GM12878 (cell line): ENCODE data around the gene UBR7. TPM values are rescaled to one million over a fixed set of nuclear protein-coding genes. Genes with fewer than 3 reads are reported as not detected.

Source experiments
- ATAC-seq: fragments of 200-7000 bp; cut with Tn5 transposase; 3 replicates; pipeline ENCODE4 v1.9.1; 2020; ENCODE audit warnings: mild to moderate bottlenecking, moderate library complexity
- BruUV-seq: library from RNA; stranded (reverse); fragments of 400-500 nt; replicated peaks from 2 replicates; lab custom pipeline; 2021; lab: Mats Ljungman, UMichigan
- CTCF ChIA-PET: fragments of 300-600 bp; sonication (Branson Sonifier 250); formaldehyde crosslinking; extraction: SDS; loops from one replicate; lab custom pipeline; 2021; ENCODE audit warnings: inconsistent platforms; lab: Yijun Ruan, JAX
- POLR2A ChIA-PET: fragments of 350-600 bp; formaldehyde crosslinking; extraction: SDS; loops from one replicate; lab custom pipeline; 2021; ENCODE audit warnings: inconsistent platforms; lab: Charles Lee
- RAD21 ChIA-PET: fragments of 300-600 bp; sonication (Branson Sonifier 250); formaldehyde crosslinking; loops from one replicate; lab custom pipeline; 2023; ENCODE audit warnings: antibody characterized with exemption; ENCODE audit not compliant: unreplicated experiment; lab: Charles Lee
- SMC1A ChIA-PET: fragments of 300-600 bp; sonication (Branson Sonifier 250); formaldehyde crosslinking; loops from one replicate; lab custom pipeline; 2023; ENCODE audit not compliant: unreplicated experiment, uncharacterized antibody; lab: Charles Lee
- DNase-seq: peaks from one replicate; pipeline ENCODE4 v3.0.0-alpha.2; 2011; ENCODE audit warnings: low read depth, low spot score
- FAIRE-seq: peaks from 3 replicates; lab custom pipeline; 2011; peaks lifted over from hg19 to GRCh38; lab: Jason Lieb, UNC
- H2AFZ ChIP-seq: 2 replicates; pipeline ENCODE4 v1.6.0; 2011; ENCODE audit warnings: low read depth, low read length, control low read depth; ENCODE audit not compliant: control insufficient read depth
- H3K27ac ChIP-seq: 2 replicates; pipeline ENCODE4 v1.5.1; 2011; ENCODE audit warnings: control low read depth; ENCODE audit not compliant: control insufficient read depth, insufficient read depth
- H3K27me3 ChIP-seq, 2 experiments: replicated peaks in 1 of 2; 2 replicates each; pipeline versions ENCODE4 v1.6.0 to v1.6.1; 2011; ENCODE audit warnings: low read length in 1 of 2; ENCODE audit not compliant: control insufficient read depth in 2 of 2, insufficient read depth in 2 of 2
- H3K36me3 ChIP-seq, 2 experiments: 2 replicates each; pipeline ENCODE4 v1.5.1; 2011; ENCODE audit warnings: low read length in 1 of 2; ENCODE audit not compliant: control insufficient read depth in 2 of 2, insufficient read depth in 2 of 2
- H3K4me1 ChIP-seq: 2 replicates; pipeline ENCODE4 v1.6.1; 2011; ENCODE audit warnings: mild to moderate bottlenecking, low read length, moderate library complexity, mixed read lengths; ENCODE audit not compliant: control insufficient read depth, insufficient read depth
- H3K4me2 ChIP-seq: 2 replicates; pipeline ENCODE4 v1.6.0; 2011; ENCODE audit warnings: control low read depth; ENCODE audit not compliant: control insufficient read depth, insufficient read depth
- H3K4me3 ChIP-seq: fragments of 200-600 bp; sonication (generic); 2 replicates; pipeline ENCODE4 v1.5.1; 2016
- H3K79me2 ChIP-seq: 2 replicates; pipeline ENCODE4 v1.6.0; 2011; ENCODE audit warnings: low read length; ENCODE audit not compliant: control insufficient read depth, insufficient read depth
- H3K9ac ChIP-seq: 2 replicates; pipeline ENCODE4 v1.8.0; 2011; ENCODE audit warnings: low read length, control low read depth, mixed read lengths; ENCODE audit not compliant: control insufficient read depth, insufficient read depth
- H3K9me3 ChIP-seq: replicated peaks from 3 replicates; pipeline ENCODE4 v1.5.1; 2011; ENCODE audit warnings: mild to moderate bottlenecking, low read length; ENCODE audit not compliant: control insufficient read depth, insufficient read depth
- H4K20me1 ChIP-seq: 2 replicates; pipeline ENCODE4 v1.6.0; 2011; ENCODE audit not compliant: control insufficient read depth, insufficient read depth
- ATF7 ChIP-seq: fragments of 450-650 bp; IDR thresholded peaks from 2 replicates; pipeline ENCODE4 v1.6.1; 2016; ENCODE audit warnings: low read depth, mild to moderate bottlenecking
- BACH1 ChIP-seq: fragments of 450-650 bp; IDR thresholded peaks from 2 replicates; pipeline ENCODE4 v1.6.1; 2017; ENCODE audit warnings: mild to moderate bottlenecking, borderline replicate concordance
- BMI1 ChIP-seq: fragments of 450-650 bp; IDR thresholded peaks from 2 replicates; pipeline ENCODE4 v1.6.1; 2016; ENCODE audit warnings: mild to moderate bottlenecking, moderate library complexity, borderline replicate concordance
- DPF2 ChIP-seq: fragments of 450-650 bp; IDR thresholded peaks from 2 replicates; pipeline ENCODE4 v1.6.1; 2017; ENCODE audit warnings: mild to moderate bottlenecking
- EP300 ChIP-seq, 2 experiments: fragments of 150-350 bp in 1 of 2; IDR thresholded peaks; 2 replicates each; pipeline ENCODE4 v1.6.1; 2011 to 2012; ENCODE audit warnings: low read depth in 2 of 2, low read length in 2 of 2, borderline replicate concordance in 1 of 2, improper control_type of control experiment in 1 of 2, inconsistent platforms in 1 of 2; ENCODE audit not compliant: control insufficient read depth in 1 of 2
- ETV6 ChIP-seq, 2 experiments: fragments of 450-650 bp in 1 of 2; IDR thresholded peaks in 1 of 2; conservative IDR thresholded peaks in 1 of 2; 2 replicates each; pipeline ENCODE4 v1.6.1; 2014; ENCODE audit warnings: antibody characterized with exemption in 1 of 2, borderline replicate concordance in 1 of 2, low read depth in 1 of 2, mild to moderate bottlenecking in 1 of 2, moderate library complexity in 1 of 2
- HCFC1 ChIP-seq: fragments of 150-350 bp; IDR thresholded peaks from 2 replicates; pipeline ENCODE4 v1.6.1; 2014; ENCODE audit warnings: low read length
- IKZF1 ChIP-seq: fragments of 450-650 bp; conservative IDR thresholded peaks from 2 replicates; pipeline ENCODE4 v1.6.1; 2017; ENCODE audit warnings: antibody characterized with exemption, mild to moderate bottlenecking
- JUNB ChIP-seq: IDR thresholded peaks from 2 replicates; pipeline ENCODE4 v1.6.1; 2016; ENCODE audit warnings: antibody characterized with exemption, mild to moderate bottlenecking
- MEF2B ChIP-seq: fragments of 450-650 bp; IDR thresholded peaks from 2 replicates; pipeline ENCODE4 v1.6.1; 2018; ENCODE audit warnings: mild to moderate bottlenecking, moderate library complexity; ENCODE audit not compliant: partially characterized antibody, poor library complexity, severe bottlenecking
- POLR2A ChIP-seq: IDR thresholded peaks from 2 replicates; pipeline ENCODE4 v1.6.1; 2011; ENCODE audit warnings: low read depth, mild to moderate bottlenecking, low read length
- POLR2AphosphoS2 ChIP-seq: IDR thresholded peaks from 2 replicates; pipeline ENCODE4 v1.6.1; 2011; ENCODE audit warnings: low read depth, mild to moderate bottlenecking, low read length, improper control_type of control experiment, moderate library complexity
- RELB ChIP-seq: fragments of 450-650 bp; IDR thresholded peaks from 2 replicates; pipeline ENCODE4 v1.6.1; 2017; ENCODE audit warnings: low read depth, mild to moderate bottlenecking, moderate library complexity
- RUNX3 ChIP-seq: IDR thresholded peaks from 2 replicates; pipeline ENCODE4 v1.6.1; 2012; ENCODE audit warnings: low read length, inconsistent platforms
- ZNF274 ChIP-seq: IDR thresholded peaks from one replicate; pipeline ENCODE4 v1.8.0; 2011; ENCODE audit not compliant: insufficient read length, insufficient read depth
- WGBS: methylation state at CpG from one replicate; pipeline ENCODE4 v1.1.6; 2016; ENCODE audit warnings: low lambda C conversion rate; ENCODE audit not compliant: insufficient replicate concordance, insufficient coverage; ENCODE audit errors: missing lambda C conversion rate; 5-methylcytosine and 5-hydroxymethylcytosine counted together
- in situ Hi-C: fragments of 300-500 bp; cut with MboI; formaldehyde crosslinking; loops from 9 replicates; pipeline ENCODE4 v1.14.3; 2018; ENCODE audit warnings: mixed read lengths
- intact Hi-C: fragments of 100-400 bp; cut with micrococcal nuclease; formaldehyde crosslinking; loops from one replicate; pipeline ENCODE4 v1.14.2; 2022; ENCODE audit not compliant: unreplicated experiment
- polyA plus RNA-seq, 11 experiments: library from polyadenylated mRNA; depleted of rRNA in 4 of 11; unstranded in 6 of 11; stranded (reverse) in 5 of 11; fragments of >200 nt; fragmentation: Nextera tagmentation in 4 of 11; fragmentation: Illumina TruSeq in 1 of 11; extraction: Ambion mirVana in 4 of 11; extraction: Trizol in 1 of 11; gene quantifications; 1 replicate in 1 of 11; 2 replicates in 10 of 11; pipeline versions ENCODE4 v1.2.1 to v1.2.3, GENCODE V29; 2011 to 2016; ENCODE audit warnings: inconsistent platforms in 2 of 11, missing spikeins in 2 of 11, low read depth in 1 of 11
- total RNA-seq, 4 experiments: library from RNA; depleted of rRNA in 3 of 4; stranded (reverse); fragments of >200 nt in 3 of 4; fragmentation: Illumina TruSeq in 1 of 4; extraction: Trizol in 1 of 4; gene quantifications; 2 replicates each; pipeline versions ENCODE4 v1.2.1 to v1.2.3, GENCODE V29; 2013 to 2021

Gene UBR7
- total and polyA plus RNA-seq, 10 of the 15 experiments (the other 5 are each of a cell fraction or from before 2014, with no cell fraction given) = 14.3 to 85.6 (median 49.9) TPM

DNA sequence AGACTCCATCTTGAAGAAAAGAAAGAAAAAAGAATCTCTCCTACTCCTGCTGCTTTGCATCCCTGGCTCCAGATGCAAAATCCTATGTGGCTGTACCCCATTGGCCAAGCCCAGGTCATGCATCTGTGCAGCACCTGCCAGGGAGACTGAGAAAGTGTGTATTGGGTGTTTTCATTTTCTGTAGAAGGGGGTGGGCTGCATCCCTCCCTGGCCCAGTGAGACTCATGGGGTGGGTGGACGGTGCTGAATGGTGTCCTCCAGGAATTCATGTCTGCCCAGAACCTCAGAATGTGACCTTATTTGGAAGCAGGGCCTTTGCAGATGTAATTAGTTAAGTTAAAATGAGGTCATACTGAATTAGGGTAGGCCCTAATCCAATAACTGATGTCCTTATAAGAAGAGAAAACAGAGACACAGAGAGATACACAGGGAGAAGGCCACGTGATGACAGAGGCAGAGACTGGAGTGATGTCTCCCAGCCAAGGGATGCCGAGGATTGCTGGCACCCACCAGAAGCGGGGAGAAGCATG lies 45.6 kb upstream of the UBR7 start:
- ChIA-PET CTCF (interaction anchor here (1.3 to 2.9 kb wide), 10 partner anchors 15 to 209 kb away, joined by 3 to 50 read pairs (median 8); partner anchors contain the start of gene ITPK1), POLR2A (no interaction called here), RAD21 (interaction anchor here (1.2 to 2.1 kb wide), 4 partner anchors 15 to 48 kb away, joined by 3 to 22 read pairs (median 6); partner anchors contain the start of genes GON7 and UBR7), SMC1A (interaction anchor here (1.1 to 2.5 kb wide), 4 partner anchors 42 to 206 kb away, joined by 3 to 30 read pairs (median 3); no protein-coding TSS in a partner anchor)
- TF ChIP-seq POLR2A = no peak
- TF ChIP-seq ATF7 = peak; percentile 39; the same call in 1 of the 2 replicates
- FAIRE-seq = no peak
- no peak for ATAC-seq
- no peak overlapping the region for H3K27ac ChIP-seq
- no peaks in the 10 kb centered on the region for H4K20me1 ChIP-seq
- peaks cover 5% of the 10 kb centered on the region for H3K4me1 ChIP-seq
- H3K4me3 ChIP-seq = no peak overlapping the region
- H3K9ac ChIP-seq = no peak overlapping the region
- H3K4me2 ChIP-seq = no peak overlapping the region
- in situ Hi-C loops = no loop called here
- intact Hi-C loops = loop anchor here (1.0 to 10.0 kb wide), 2 partner anchors 127 to 447 kb away; no protein-coding TSS in a partner anchor
- 45% methylated on average over 4 of the region's 4 CpGs for WGBS
- no peak for DNase-seq
- no peak overlapping the region for H2AFZ ChIP-seq
- no peaks in the 10 kb centered on the region for H3K36me3 ChIP-seq
- BruUV-seq = no TSS peak
- H3K79me2 ChIP-seq = no peaks in the 10 kb centered on the region
- no peaks in the 10 kb centered on the region for H3K9me3 ChIP-seq
- no peaks in the 10 kb centered on the region for H3K27me3 ChIP-seq

DNA sequence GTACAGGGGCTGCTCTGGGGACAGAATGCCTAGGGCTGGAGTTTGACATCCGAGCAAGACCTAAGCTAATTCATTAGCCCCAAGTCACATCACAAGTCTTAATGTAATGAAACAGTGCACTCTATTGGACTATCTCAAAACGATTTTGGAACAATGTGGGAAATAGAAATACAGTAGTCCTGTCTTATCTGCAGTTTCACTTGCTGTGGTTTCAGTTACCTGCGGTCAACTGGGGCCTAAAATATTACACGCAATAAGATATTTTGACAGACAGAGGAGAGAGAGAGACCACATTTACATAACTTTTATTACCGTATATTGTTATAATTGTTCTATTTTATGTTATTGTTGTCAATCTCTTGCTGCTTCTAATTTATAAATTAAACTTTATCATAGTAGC lies 43.5 kb upstream of the UBR7 start:
- Histone ChIP-seq H3K9me3 (no peaks in the 10 kb centered on the region), H3K9ac (no peak overlapping the region), H3K27ac (no peak overlapping the region; the same call in 1 of the 2 replicates), H3K4me1 (peaks cover 5% of the 10 kb centered on the region), H2AFZ (no peak overlapping the region), H3K36me3 (no peaks in the 10 kb centered on the region), H3K4me2 (no peak overlapping the region), H3K4me3 (no peak overlapping the region), H3K27me3 (no peaks in the 10 kb centered on the region), H3K79me2 (no peaks in the 10 kb centered on the region), H4K20me1 (no peaks in the 10 kb centered on the region)
- 26% methylated on average over 5 of the region's 5 CpGs for WGBS
- intact Hi-C loops (loop anchor here (1.0 to 10.0 kb wide), 3 partner anchors 51 to 449 kb away; no protein-coding TSS in a partner anchor), in situ Hi-C loops (no loop called here)
- RAD21 ChIA-PET = interaction anchor here (1.2 to 3.3 kb wide), 9 partner anchors 15 to 103 kb away, joined by 3 to 34 read pairs (median 6); partner anchors contain the start of genes GON7, ITPK1, LYSET and MOAP1
- SMC1A ChIA-PET = interaction anchor here (1.0 to 7.8 kb wide), 10 partner anchors 13 to 218 kb away, joined by 3 to 69 read pairs (median 6); no protein-coding TSS in a partner anchor
- POLR2A ChIA-PET = interaction anchor here (0.6 to 1.9 kb wide), 7 partner anchors 18 to 409 kb away, joined by 3 to 6 read pairs (median 4); partner anchors contain the start of genes GON7 and UBR7
- ATAC-seq (peak; percentile 66), DNase-seq (peak; percentile 71), FAIRE-seq (no peak)
- CTCF ChIA-PET = interaction anchor here (0.6 to 3.3 kb wide), 18 partner anchors 11 to 1056 kb away, joined by 3 to 35 read pairs (median 5); partner anchors contain the start of genes GON7, MOAP1 and UBR7
- no TSS peak for BruUV-seq
- TF ChIP-seq RUNX3 = peak; percentile 82
- no peak for TF ChIP-seq POLR2AphosphoS2
- no peak for TF ChIP-seq BMI1
- TF ChIP-seq EP300 (IDR thresholded peaks at IDR 0.05; ENCODE audit: borderline replicate concordance in 1 of 2, control insufficient read depth in 1 of 2, low read depth in 2 of 2, low read length in 2 of 2) = 0 out of 4 replicates have a peak, but pooled peaks have one; percentile 17 to 48
- TF ChIP-seq BACH1 = no peak
- TF ChIP-seq MEF2B = peak; percentile 57
- TF ChIP-seq RELB = 0 out of 2 replicates have a peak, but pooled peaks have one; percentile 52
- no peak for TF ChIP-seq ETV6 (conservative IDR thresholded peaks at IDR 0.05 in 1 of 2, IDR thresholded peaks at IDR 0.05 in 1 of 2; ENCODE audit: borderline replicate concordance in 1 of 2, low read depth in 1 of 2)
- peak; percentile 51 for TF ChIP-seq IKZF1
- peak; percentile 47; the same call in 1 of the 2 replicates for TF ChIP-seq ATF7
- no peak for TF ChIP-seq ZNF274
- TF ChIP-seq HCFC1 = no peak
- 0 out of 2 replicates have a peak, but pooled peaks have one; percentile 40 for TF ChIP-seq DPF2
- no peak for TF ChIP-seq JUNB
